Upper lobe of right lung (tissue), 1 donor: Measurements from ENCODE around the gene MEGF11. TPM values are rescaled to one million over a fixed set of nuclear protein-coding genes. Genes with fewer than 3 reads are reported as not detected.

Experiments used
- ATAC-seq: fragments of 200-7000 bp; cut with Tn5 transposase; one replicate; pipeline ENCODE4 v1.9.1; 2020; ENCODE audit warnings: mild to moderate bottlenecking, moderate library complexity
- DNase-seq: peaks from one replicate; pipeline ENCODE4 v3.0.0-alpha.2; 2020
- H3K27ac ChIP-seq: fragments of 200-600 bp; one replicate; pipeline ENCODE4 v1.8.0; 2022
- H3K27me3 ChIP-seq: fragments of 200-600 bp; one replicate; pipeline ENCODE4 v1.8.0; 2022; ENCODE audit warnings: mild to moderate bottlenecking
- H3K36me3 ChIP-seq: fragments of 200-600 bp; one replicate; pipeline ENCODE4 v1.8.0; 2022
- H3K4me1 ChIP-seq: fragments of 200-600 bp; one replicate; pipeline ENCODE4 v1.8.0; 2022
- H3K4me3 ChIP-seq: fragments of 200-600 bp; one replicate; pipeline ENCODE4 v1.8.0; 2022; ENCODE audit warnings: mild to moderate bottlenecking
- H3K9me3 ChIP-seq: fragments of 200-600 bp; one replicate; pipeline ENCODE4 v1.8.0; 2022
- CTCF ChIP-seq: fragments of 200-600 bp; IDR thresholded peaks from one replicate; pipeline ENCODE4 v1.8.0; 2022; ENCODE audit warnings: antibody characterized with exemption
- intact Hi-C: fragments of 100-400 bp; cut with DNase I; formaldehyde crosslinking; loops from one replicate; pipeline ENCODE4 v1.11.0; 2022
- microRNA-seq: library from miRNA; unstranded; fragments of <30 nt; microRNA quantifications from one replicate; pipeline ENCODE4 v1.2.0, GENCODE V29; 2020; ENCODE audit warnings: borderline microRNAs expressed
- total RNA-seq: library from RNA; stranded (reverse); fragmentation: NEBNext Ultra II Directional; extraction: Animal tissue kit (Norgen Biotek cat#: 25700); gene quantifications from one replicate; pipeline ENCODE4 v1.2.1, GENCODE V29; 2021
- donor health status: DM: no; HTN: yes; CAD: no; lungs with severe emphysema.

MEGF11 gene
- total RNA-seq, 1 donor from 2014 or later = 3.0 TPM

DNA sequence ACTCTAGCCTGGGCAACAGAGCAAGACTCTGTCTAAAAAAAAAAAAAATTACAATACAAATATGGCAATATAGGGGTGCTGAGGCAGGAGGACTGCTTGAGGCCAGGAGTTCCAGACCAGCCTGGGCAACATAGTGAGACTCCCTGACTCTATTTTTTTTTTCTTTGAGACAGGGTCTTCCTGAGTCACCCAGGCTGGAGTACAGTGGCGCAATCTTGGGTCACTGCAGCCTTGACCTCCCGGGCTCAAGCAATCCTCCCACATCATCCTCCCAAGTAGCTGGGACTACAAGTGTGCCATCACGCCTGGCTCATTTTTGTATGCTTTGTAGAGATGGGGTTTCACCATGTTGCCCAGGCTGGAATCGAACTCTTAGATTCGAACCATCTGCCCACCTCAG is 401.6 kb downstream of the MEGF11 start:
- no peaks in the 10 kb centered on the region for H3K9me3 ChIP-seq
- no peak for DNase-seq
- no peak for ATAC-seq
- intact Hi-C loops = no loop called here
- no peak for TF ChIP-seq CTCF
- no peak overlapping the region for H3K4me3 ChIP-seq
- no peaks in the 10 kb centered on the region for H3K4me1 ChIP-seq
- H3K27me3 ChIP-seq = no peaks in the 10 kb centered on the region
- no peak overlapping the region for H3K27ac ChIP-seq
- no peaks in the 10 kb centered on the region for H3K36me3 ChIP-seq

DNA sequence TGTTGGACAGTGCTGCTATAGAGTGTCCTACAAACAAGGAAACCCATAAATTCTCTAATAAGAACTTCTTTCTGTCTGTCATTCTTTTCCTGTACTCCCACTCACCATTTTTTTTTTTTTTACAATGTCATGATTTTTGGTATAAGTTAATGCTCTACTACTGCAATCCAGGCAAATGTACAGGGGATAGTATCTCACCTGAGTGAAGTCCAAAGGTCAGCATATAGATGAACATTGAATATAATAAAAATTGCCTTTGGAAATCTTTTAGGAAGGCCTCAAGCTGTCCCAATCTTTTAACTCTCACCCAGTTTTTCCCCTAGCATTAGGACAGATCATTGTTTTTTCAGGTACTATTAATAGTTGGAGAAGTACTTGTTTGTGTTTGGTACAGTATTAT is 405.6 kb downstream of the MEGF11 start:
- H3K36me3 ChIP-seq = no peaks in the 10 kb centered on the region
- no peaks in the 10 kb centered on the region for H3K27me3 ChIP-seq
- intact Hi-C loops = no loop called here
- no peaks in the 10 kb centered on the region for H3K4me1 ChIP-seq
- DNase-seq (no peak), ATAC-seq (no peak)
- TF ChIP-seq CTCF = no peak
- no peak overlapping the region for H3K27ac ChIP-seq
- H3K9me3 ChIP-seq = no peaks in the 10 kb centered on the region
- no peak overlapping the region for H3K4me3 ChIP-seq

DNA sequence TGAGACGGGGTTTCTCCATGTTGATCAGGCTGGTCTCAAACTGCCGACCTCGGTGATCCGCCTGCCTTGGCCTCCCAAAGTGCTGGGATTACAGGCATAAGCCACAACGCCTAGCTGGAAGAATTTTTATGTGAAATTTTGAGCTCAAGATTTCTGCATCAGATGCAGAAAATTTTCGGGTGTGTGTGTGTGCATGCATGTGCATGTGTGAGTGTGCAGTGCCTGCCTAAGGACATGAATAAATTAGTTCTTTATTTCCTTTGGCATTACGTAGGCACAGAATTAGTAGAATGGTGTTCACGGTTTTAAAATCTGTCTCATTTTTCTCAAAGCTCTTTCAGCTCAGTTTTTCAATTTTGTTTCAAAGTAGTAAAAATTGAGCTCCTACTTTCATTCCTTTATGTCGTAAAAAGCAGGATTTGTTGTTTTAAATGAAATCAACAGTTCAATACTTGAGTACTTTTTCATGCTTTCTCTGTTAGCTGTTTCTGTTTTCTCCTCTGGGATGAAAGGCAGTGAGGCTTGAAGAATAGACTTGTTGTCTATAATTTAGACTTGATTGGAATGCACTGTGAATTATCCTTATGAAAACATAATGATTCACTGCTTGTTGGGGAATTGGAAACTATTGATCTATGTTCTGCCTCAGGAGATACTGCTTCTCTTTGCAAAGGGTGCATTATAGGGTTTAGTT is 407.6 kb downstream of the MEGF11 start:
- Histone ChIP-seq H3K4me1 (peaks cover 5% of the 10 kb centered on the region), H3K27ac (no peak overlapping the region), H3K36me3 (no peaks in the 10 kb centered on the region), H3K9me3 (no peaks in the 10 kb centered on the region), H3K27me3 (no peaks in the 10 kb centered on the region), H3K4me3 (no peak overlapping the region)
- intact Hi-C loops = no loop called here
- DNase-seq (no peak), ATAC-seq (no peak)
- no peak for TF ChIP-seq CTCF

Small RNA genes within 50 kb of the gene (microRNA-seq; reads per million reads assigned to microRNA genes)
- not detected for gene MIR4311

Other genes with a start within 250 kb of the MEGF11 start
- 27.1 TPM for gene DIS3L, start 39.8 kb upstream of the MEGF11 start, total RNA-seq
- 4.6 TPM for gene TIPIN, start 102.9 kb upstream of the MEGF11 start, total RNA-seq
- gene MAP2K1, start 133.2 kb upstream of the MEGF11 start, total RNA-seq = 44.5 TPM
- gene SNAPC5, start 244.0 kb upstream of the MEGF11 start, total RNA-seq = 29.9 TPM